ENCODE data around the gene JMJD7.
A peak's percentile ranks its signal among the peaks of the same experiment; 100 is the strongest.

Gene JMJD7

DNA sequence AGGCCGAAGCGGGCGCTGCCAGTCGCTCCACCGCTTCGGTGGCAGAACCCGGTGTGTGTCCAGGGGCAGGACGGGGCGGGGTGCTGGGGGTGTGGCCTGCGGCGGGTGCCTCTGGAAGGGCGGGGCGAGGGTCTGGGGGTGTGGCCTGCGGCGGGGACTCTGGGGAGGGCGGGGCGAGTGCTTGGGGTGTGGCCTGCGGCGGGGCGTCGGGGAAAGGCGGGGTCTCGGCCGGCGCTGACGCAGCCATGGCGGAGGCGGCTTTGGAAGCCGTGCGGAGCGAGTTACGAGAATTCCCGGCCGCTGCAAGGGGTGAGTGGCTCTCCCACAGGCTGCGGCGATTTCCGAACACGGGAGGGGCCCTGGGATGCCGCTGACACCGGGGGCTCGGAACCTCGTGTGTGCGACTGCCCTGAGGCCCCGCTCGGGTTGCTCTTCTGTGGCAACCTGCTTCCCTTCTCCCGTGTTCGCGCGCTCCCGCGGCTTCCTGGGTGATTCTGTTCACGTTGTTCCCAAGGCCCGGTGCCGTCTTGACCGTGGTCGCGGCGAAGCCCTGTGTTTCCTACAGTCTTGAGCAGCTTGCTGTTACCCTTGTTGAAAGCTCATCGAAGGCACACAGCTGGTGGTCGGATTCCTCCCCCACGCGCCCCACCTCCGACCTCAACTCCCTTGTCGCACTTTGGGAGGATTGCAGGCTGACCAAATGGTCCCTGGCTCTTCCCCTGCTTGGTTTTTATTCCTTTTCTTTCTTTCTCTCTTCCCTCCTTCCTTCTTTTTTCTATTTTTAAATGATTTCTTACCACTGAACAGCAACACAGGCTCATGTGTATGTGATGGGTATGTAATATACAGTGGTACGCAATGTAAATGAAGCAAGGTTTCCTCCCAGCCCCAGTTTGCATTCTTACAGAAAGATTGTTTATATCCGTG lies at the start of gene JMJD7:
TSS of gene JMJD7 (plus strand) at position 213 of the 927 bp plus-strand sequence. CDS start at position 246, 33 bp downstream.
- DNase-seq = peak; percentile 54 to 98 (median 92)

DNA sequence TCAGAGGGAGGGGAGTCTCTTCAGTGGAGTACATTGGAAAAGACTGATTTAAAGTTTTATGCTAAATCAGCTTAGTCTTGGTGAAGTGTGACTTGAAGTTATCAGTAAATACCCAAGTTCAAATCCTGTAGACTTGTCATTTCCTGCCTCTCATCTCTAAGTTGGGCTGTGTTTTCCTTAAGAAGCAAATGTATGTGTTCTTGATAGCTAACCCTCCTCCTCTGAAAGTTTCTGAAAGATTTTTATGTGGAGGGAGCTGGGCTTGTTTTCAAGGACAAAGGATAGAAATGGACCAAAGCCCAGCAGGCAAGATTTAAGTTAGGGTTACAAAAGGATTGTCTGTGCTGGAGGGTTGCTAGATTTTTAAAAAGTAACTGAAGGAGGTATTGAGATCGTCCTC lies 49.4 kb upstream of the JMJD7 start:
- DNase-seq = no peak

DNA sequence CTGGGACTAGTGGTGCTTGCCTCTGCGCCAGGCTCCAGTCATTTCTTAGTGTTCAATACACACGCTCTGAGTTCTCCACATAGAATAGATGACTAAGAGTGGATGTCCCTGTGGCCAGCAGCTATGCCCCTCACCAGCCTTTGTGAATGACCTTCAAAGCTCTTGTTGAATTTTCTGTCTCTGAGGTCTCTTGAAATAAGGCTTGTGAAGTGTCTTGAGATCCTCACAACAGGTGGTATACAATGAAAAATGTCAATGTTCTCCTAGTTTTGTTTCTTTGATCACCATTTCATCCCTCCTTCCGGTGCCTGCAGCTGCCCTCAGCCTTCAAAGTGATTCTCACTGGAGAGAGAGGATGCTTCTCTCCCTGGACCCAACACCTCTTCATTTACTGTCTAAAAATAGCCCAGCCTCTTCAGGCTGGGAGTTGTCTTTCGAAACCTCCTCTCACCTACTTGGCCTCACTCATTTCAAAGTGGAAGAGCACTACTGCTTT lies 48.2 kb upstream of the JMJD7 start:
- no peak for DNase-seq

DNA sequence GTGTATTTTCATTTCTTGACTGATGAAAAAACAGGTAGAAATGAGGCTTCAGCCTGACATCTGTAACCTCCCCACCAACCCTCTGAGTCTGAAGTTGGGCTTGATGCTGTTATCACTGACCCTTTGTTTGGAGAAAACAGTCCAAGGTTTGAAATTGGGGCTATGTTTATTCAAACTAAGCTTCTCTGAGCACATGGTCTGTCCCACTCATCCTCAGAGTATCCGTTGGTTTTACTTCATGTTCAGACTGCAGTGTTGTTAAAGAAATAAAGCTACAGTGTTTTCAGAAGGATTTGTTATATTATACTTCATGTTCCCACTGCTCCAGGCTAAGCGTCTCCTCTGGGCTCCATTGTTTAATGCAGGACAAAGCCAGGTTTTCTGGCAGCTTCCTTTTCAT lies 47.6 kb upstream of the JMJD7 start:
- DNase-seq = no peak

DNA sequence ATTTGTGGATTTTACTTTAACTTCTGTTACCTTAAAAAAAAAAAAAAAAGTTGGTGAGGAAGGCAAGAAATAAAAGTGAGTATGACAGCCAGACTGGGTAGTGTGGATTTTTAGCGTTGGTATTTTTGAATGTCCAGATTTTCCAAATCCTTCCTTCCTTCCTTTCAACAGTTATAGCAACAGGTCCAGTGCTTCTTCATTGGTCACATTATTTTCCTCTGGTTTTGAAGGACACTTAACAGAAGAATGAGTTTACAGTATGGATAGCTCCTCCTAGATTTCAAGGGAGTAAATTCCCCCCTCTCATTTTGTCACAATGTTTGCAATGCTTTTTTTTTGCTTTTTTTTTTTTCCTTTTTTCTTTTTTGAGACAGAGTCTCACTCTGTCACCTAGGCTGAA lies 47.2 kb upstream of the JMJD7 start:
- no peak for DNase-seq

DNA sequence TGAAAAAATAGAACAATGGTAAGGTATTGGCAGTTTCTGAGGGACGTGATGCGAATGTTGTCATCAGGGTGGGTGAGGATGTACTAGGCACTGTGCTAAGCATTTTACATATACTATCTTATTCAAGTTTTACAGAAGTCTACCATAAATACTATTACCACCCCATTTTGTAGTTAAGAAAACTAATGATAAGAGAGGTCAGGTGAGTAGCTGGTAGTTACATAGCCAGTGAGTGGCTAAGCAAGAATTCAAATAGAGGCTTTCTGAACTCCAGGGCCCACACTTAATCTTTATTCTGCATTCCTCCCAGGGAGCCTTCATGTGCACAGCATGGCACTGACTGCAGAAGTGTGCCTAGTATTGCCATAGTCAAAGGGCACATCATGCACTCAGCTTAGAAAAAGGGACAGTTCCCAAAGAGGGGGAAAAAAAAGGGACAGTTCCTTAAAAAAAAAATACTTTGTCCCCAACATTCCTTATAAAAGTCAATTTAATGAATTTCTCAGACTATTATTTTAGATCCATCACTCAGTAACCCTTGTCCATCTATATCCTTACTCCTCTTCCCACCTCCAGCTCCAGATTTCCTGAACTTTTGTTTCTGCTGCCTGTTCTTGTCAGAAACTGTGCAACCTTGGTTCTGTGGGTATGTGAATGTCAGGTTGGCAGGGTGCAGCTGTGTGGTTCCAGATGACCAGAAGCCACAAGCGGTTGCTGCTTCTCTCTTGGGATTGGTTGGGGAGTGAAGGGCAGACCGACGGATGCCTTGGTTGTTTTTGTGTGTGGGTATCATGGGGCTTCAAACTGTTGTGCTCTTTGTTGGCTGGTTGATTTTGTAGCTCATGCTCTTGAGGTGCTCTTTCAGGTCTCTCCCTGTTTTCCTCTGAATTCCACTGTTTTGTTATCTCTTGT lies 45.3 kb upstream of the JMJD7 start:
- no peak for DNase-seq

DNA sequence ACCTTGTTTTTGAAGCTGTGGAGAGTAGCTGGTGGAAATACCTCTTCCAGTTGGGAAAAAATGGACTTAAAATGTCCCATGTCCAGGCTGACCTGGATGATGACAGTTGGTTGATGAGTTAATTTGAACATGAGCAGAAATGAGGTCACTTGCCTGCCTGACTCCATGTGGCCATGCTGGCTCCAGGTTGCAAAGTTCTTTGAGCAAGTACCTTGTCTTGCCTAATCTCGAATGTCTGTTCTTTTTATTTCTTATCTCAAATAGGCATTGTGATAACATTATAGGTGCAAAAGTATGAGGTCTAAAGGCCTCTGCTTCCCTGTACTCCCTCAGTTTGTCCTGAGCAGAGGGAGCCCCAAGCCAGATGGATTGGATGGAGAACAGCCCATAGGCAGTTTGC lies 44.6 kb upstream of the JMJD7 start:
- DNase-seq = no peak

DNA sequence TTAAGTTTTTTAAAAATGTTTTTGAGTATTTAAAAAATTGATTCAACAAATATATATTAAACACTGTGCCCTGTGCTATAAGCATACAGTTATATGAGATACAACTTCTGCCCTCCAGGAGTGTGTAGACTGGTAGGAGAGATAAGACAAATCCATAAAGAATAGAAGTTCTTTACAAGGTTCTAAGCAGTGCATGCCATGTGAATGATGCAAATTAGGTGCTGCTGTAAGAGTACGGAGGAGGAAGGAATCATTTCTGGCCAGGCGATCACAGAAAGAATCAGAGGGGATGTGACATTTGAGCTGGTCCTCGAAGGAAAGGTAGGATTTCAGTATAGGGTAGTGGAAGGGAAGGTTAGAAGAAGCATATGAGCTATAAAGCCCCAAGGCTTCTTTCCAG lies 39.6 kb upstream of the JMJD7 start:
- DNase-seq = no peak

DNA sequence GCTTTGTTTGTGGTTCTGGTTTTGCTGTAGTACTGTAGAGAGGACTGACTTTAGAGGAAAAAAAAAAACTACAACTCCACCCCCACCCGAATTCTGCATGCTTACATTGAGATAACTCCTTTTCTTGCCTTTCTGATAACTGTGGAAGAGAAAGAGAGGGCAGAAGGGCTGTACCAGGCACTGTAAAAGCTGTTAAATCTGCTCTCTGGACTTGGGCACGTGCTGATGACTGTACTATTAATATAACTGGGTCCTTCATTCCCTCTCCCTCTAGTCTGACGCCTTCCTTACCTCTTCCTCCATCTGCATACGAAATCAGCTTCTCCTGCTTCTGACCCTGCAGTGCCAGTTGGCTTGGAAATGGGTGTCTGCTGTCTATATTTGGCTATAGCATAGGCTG lies 38.7 kb upstream of the JMJD7 start:
- peak in 5 of 58 donors; percentile 19 to 50 (median 38) for DNase-seq

DNA sequence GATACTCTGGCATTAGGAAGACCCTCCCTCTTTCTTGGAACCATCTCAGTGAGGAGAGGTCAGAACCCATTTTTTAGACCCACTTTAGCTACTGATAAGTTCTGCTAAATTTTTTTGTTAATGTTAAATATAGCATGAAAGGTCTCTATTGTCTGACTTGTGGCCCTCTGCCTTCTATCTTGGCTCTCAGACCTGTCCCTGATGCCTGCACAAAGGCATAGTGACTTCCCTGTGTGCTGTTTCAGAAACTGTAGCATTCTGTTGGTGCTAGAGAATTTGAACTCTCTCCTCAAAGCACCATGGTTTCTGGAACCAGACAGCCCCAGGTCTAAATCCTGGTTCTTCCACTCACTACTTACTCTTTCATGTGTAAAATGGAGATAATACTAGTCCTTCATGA lies 38.2 kb upstream of the JMJD7 start:
- peak in 2 of 58 donors; percentile 39 to 50 for DNase-seq

DNA sequence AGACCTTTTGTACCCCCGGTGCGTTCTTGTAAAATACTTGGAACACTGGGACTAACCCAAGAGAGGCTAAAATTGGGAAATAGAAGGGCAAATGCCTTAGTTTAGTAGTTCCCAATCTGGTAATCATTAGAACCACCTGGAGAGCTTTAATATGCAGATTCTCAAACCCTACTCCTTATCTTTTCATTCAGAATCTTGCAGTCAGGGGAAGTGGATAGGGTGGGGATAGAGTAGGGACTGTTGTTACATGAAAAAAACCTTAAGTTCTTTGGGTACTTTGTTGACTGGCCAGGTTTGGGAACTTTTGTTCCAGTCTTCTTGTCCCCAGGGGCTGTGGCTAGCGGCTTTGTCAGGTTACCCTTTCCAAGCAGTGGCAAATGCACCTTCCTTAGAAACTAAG lies 37.7 kb upstream of the JMJD7 start:
- no peak for DNase-seq

DNA sequence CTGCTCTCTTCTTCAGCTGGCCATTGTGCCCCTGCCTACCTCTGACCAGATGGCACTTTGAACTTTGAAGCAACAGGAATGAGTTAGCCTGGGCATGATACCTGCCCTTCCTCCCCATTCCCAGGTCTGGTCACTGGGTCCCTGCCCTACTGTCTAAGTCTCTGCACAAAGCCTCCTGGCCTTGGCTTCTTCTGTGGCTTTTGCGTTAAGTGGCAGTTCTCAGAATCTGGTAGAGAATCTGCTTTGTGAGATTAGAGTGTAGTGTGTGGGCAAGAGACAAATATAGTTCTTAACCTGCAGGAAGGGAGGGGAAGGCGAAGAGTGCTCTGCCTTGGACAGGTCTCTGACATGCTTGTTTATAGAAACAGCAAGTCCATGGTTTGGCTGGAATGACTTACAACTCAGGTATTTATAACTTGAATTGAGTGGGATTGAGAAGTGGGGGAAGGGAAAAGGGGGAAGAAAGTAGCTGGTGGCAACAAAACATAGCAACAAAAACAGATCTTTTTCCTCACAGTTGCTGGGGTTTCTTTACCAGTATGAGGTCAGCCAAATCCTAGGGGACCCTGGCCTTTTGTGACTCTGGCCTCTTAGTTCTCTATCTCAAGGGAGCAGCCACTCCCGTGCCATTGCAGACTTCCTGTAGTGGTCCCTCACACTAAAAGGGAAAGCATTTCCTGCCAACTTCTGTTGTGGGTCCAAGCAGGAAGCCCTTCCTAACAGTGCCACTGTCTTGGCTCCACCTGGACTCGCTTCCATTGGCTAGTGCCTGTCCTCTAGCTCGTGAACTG lies 36.9 kb upstream of the JMJD7 start:
- no peak for DNase-seq

DNA sequence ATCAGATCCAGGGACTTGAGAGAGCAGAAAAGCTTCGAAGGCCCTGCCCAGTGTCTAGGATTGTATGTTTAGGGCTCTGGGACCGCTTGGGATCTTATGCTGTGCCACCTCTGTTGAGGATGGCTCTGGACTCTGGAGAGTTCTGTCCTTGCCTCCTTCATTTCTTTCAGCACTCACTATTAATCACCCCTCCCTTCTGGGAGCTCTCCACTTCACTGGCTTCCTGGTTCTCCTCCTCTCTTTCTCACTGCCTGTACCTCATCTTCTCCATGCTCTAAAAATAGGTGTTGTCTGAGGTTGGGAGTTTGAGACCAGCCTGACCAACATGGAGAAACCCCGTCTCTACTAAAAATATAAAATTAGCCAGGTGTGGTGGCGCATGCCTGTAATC lies 36.4 kb upstream of the JMJD7 start:
- no peak for DNase-seq

DNA sequence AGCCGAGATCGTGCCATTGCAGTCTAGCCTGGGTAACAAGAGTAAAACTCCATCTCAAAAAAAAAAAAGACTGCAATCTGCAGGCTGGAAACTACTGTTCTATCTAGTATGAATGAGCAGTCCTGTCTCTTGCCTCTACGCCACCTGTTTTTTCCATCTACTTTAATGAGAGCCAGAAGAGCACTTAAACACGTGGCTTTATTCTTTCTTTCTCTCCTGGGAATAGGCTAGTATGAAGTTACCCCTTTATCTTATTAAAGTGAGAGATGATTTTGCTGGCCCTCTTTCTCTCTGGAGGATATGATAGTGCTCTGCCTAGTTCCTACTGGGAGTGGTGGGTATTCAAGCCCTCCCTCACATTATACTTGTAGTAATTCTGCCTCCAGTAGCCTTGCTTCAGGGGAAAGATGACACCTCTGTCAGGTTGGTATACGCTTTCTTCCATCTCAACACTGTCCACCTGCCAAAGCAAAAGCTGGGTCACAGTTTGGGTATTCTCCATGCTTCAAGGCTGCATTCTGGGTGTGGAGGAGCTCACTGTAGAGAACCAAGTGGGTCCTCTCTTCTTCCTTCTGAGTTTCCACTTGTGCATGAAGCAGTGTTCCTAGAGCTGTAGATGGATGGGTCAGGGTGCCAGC lies 35.8 kb upstream of the JMJD7 start:
- DNase-seq = no peak

DNA sequence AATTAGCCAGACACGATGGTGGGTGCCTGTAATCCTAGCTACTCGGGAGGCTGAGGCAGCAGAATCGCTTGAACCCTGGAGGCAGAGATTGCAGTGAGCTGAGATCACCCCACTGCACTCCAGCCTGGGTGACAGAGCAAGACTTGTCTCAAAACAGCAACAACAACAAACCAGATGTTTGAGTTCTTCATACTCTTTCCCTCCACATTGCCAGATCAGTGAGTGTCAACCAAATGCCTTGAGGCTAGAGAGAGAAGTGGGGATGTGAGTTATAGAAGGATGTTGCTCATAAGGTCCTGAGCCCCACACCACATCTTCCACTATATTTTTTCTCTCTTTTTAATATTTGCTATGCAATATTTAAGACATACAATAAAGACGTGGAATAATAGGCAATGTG lies 33.8 kb upstream of the JMJD7 start:
- DNase-seq = no peak

DNA sequence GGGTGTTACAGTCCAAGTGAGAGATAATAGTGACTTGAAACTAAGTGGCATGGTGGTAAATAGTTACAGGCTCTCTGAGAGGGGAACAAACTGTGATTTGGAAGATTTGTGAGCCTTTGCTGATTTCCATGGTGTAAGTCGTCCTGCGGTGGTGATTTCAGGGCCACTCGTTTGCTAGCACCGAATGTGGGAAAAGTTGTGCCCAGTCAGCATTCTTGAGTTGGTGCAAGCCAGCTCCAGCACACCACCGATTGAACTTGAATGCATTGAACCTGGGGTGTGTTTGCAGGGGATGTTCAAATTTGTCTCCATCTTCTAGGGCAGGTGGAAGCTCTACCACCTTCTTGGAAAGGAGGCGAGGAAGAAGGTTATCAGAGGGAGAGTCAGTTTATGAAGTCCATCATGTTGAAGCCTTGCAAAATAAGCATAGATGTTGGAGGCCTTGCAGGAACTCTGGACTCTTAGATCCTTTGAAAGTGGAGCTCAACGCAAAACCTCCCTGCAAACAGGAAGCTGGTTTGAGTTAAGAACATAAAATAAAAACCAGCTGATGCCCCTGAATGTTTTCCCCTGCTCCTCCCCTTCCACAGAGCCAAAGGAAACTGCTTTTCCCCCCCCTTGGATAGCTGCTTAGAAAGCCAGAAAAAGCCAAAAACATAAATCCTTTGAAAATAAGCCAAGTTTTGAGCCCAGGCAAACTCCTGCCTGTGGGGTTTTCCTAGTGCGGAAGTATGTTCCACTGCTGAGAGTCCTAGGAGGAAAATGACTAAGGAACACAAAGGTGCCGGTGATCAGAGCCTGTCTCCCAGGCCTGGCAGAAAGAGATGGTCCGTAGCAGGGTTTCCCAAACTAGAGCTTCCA lies 31.7 kb upstream of the JMJD7 start:
- no peak for DNase-seq

DNA sequence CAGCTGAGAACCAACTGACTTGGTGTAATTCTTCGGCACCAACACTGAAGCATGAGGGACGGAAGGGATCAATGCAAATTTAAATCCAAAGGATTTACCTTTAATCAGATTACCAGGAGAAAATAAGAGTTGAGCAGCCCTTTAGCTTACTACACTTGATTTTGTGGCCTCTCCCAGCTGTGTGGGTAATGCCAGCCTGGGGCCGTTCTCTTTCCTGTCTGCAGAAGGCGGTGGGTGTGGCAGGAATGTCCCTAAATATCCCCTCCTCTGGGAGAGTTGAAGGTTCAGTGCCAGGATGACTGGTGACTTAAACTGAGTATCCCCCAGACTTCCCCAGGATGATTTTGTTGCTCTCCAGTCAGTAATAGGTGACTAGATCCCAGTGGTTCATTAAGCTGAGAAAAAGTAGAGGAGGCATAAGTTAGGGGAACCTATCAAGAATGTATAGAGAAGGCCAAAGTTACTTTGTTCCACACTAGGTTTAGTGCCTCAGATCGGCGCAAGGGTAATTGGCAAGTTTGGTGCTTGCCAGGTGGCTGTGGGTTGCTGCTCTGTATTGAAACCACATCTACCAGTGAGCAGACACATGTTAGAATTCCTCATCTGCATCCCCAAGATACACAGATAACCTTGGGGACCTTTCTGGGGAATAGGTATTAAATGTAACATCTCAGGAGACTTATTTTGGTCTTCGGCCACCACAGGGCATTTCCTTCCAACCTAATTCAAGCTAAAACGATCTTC lies 30.5 kb upstream of the JMJD7 start:
- DNase-seq = no peak

DNA sequence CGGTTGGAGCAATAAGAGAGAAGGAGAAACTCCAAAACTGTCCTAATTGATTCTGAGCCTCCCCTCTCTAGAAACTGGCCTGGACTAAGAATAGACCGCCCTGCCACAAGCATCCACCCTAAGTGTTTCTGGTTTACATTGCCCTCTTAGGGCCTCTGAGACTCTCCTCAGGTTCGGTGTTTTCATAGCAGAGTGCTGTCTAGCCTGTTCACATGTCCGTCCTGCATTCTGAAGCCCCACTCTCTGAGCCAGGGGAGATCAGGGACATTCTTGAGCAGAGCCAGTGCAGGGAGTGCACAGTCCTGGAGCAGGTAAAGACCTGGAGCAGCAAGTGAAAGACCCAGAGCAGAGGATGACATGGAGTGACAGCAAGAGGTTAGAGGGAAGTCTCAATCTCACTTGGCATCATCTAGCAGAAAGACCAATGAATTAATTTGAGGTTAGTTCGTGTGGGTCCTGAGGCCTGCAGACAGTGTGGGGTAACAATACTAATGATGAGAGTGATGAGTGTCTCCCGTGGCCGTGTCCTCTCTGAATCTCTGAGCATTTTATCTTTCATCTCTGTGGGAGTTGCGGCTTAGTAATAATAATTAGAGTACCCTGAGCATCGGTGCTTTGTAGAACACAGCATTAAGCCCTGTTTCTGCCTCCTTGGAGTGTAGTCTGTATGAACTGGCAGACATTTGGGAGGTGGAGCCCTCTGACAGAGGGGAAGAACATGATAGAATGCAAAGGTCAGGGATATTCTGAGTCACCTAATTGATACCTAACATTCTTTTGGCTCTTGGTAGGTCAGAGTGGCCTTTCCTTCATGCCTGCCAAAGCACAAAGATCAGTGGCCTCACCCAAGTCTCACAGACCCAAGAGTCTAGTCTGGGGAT lies 29.0 kb upstream of the JMJD7 start:
- no peak for DNase-seq
